Heart left ventricle (tissue), 16 donors: ENCODE measurements around the gene GM2A. TPM values are rescaled to one million over a fixed set of nuclear protein-coding genes. Genes with fewer than 3 reads are reported as not detected.

Experiments used
- ATAC-seq, 4 donors: fragments of 200-7000 bp; cut with Tn5 transposase; one replicate each; pipeline ENCODE4 v1.9.1; 2020 to 2022; ENCODE audit warnings: moderate library complexity in 4 of 4, mild to moderate bottlenecking in 3 of 4, moderate number of reproducible peaks in 1 of 4
- DNase-seq, 5 donors: peaks; one replicate each; pipeline ENCODE4 v3.0.0-alpha.2; 2020
- H3K27ac ChIP-seq, 12 donors: fragments of 200-600 bp; sonication (generic) in 4 of 12; one replicate each; pipeline versions ENCODE4 v1.5.0 to v1.8.0; 2016 to 2022; ENCODE audit warnings: mild to moderate bottlenecking in 2 of 12
- H3K27me3 ChIP-seq, 9 donors: fragments of 200-600 bp; sonication (generic) in 2 of 9; one replicate each; pipeline versions ENCODE4 v1.5.1 to v1.8.0; 2016 to 2022; ENCODE audit warnings: mild to moderate bottlenecking in 3 of 9
- H3K36me3 ChIP-seq, 9 donors: fragments of 200-600 bp; sonication (generic) in 2 of 9; one replicate each; pipeline versions ENCODE4 v1.5.0 to v1.8.0; 2018 to 2022; ENCODE audit warnings: mild to moderate bottlenecking in 2 of 9
- H3K4me1 ChIP-seq, 12 donors: fragments of 200-600 bp; sonication (generic) in 4 of 12; one replicate each; pipeline versions ENCODE4 v1.5.0 to v1.8.0; 2016 to 2022; ENCODE audit warnings: mild to moderate bottlenecking in 3 of 12
- H3K4me3 ChIP-seq, 12 donors: fragments of 200-600 bp; sonication (generic) in 4 of 12; one replicate each; pipeline versions ENCODE4 v1.5.0 to v1.8.0; 2017 to 2022; ENCODE audit warnings: mild to moderate bottlenecking in 9 of 12, moderate library complexity in 4 of 12
- H3K9me3 ChIP-seq, 12 donors: fragments of 200-600 bp; sonication (generic) in 4 of 12; one replicate each; pipeline versions ENCODE4 v1.5.0 to v1.8.0; 2016 to 2022; ENCODE audit warnings: mild to moderate bottlenecking in 1 of 12
- CTCF ChIP-seq, 12 donors: fragments of 200-600 bp; sonication (generic) in 4 of 12; IDR thresholded peaks; one replicate each; pipeline versions ENCODE4 v1.5.0 to v1.8.0; 2018 to 2022; ENCODE audit warnings: antibody characterized with exemption in 12 of 12, mild to moderate bottlenecking in 5 of 12
- POLR2A ChIP-seq, 2 donors: fragments of 450-650 bp; IDR thresholded peaks; one replicate each; pipeline ENCODE4 v1.6.1; 2017; ENCODE audit warnings: antibody characterized with exemption in 2 of 2, mild to moderate bottlenecking in 2 of 2, moderate library complexity in 2 of 2
- WGBS, 4 donors: extraction: QIAGEN DNeasy Blood & Tissue Kit in 2 of 4; methylation state at CpG; one replicate each; pipeline versions ENCODE4 v1.1.5 to v1.1.7; 2013 to 2018; 5-methylcytosine and 5-hydroxymethylcytosine counted together
- intact Hi-C, 10 donors: fragments of 100-400 bp; cut with DNase I; formaldehyde crosslinking; loops; one replicate each; pipeline versions ENCODE4 v1.11.1 to v1.14.2; 2022
- polyA plus RNA-seq, 2 donors: library from polyadenylated mRNA; stranded (reverse); fragments of 200-250 nt; gene quantifications; one replicate each; pipeline ENCODE4 v1.2.3, GENCODE V29; 2013
- total RNA-seq, 9 donors: library from RNA; depleted of rRNA in 2 of 9; stranded (reverse); fragments of >200 nt in 2 of 9; fragmentation: NEBNext Ultra II Directional in 3 of 9; extraction: Animal tissue kit (Norgen Biotek cat#: 25700) in 3 of 9; gene quantifications; one replicate each; pipeline versions ENCODE4 v1.1.0 to v1.2.4, GENCODE V29; 2016 to 2023
- donor health status: ischemic (EF 13 %, LVEDD 7.1; RV severe dilation, severe dysfunction).
- donor health status: healthy with polysubstance abuse.
- donor health status: DM: no; HTN: yes; CAD: no.
- donor health status: DM: no; HTN: no; CAD: no.
- donor health status: ischemic (EF 25% LVEDD 6.9; RV normal size, moderate dysfunction).
- donor health status: ischemic (EF 25% LVEDD 5.7; RV mildly dilated, moderate dysfunction).
- donor health status: healthy.
- donor health status: DM: yes; HTN: yes; CAD: no.
- donor health status: ischemic (EF 35%, LVEDD 5.7; RV mildly dilated, moderate dysfunction).
- donor health status: nonischemic (EF 11% LVEDD 7.7; RV severe dilation, severe dysfunction).
- donor health status: DM: yes; HTN: yes; CAD: no.
- donor health status: PGD.
- donor health status: ischemic (EF 29% LVEDD 5.4; RV normal size, mild dysfunction).
- donor health status: nonischemic (EF 23%, LVEDD 6.1; RV moderate dilation, normal function).

The GM2A gene
- total and polyA plus RNA-seq, 11 donors: 22.8 to 71.4 (median 40.0) TPM

GRCh38 chr5:151259931-151260330, 6.9 kb downstream of the GM2A start:
- no peak for DNase-seq
- TF ChIP-seq POLR2A (IDR thresholded peaks at IDR 0.05): no peak
- TF ChIP-seq CTCF (IDR thresholded peaks at IDR 0.05): no peak
- intact Hi-C loops: no loop called here
- no peak for ATAC-seq
- no peak overlapping the region for H3K27ac ChIP-seq
- no peak overlapping the region for H3K4me3 ChIP-seq
- no peaks in the 10 kb centered on the region for H3K9me3 ChIP-seq
- peaks cover 0 to 51% (median 12%) of the 10 kb centered on the region in 12 donors for H3K4me1 ChIP-seq
- H3K27me3 ChIP-seq: no peaks in the 10 kb centered on the region
- peaks cover 0 to 34% (median 27%) of the 10 kb centered on the region in 9 donors for H3K36me3 ChIP-seq
- 94 to 97% (median 95%) methylated on average over 4 of the region's 4 CpGs for WGBS, 4 donors

GRCh38 chr5:151262532-151262931, 9.5 kb downstream of the GM2A start:
- H3K4me3 ChIP-seq: no peak overlapping the region
- H3K27me3 ChIP-seq: no peaks in the 10 kb centered on the region
- ATAC-seq: no peak
- 90 to 95% (median 93%) methylated on average over 3 of the region's 3 CpGs for WGBS, 4 donors
- no peak for DNase-seq
- peaks cover 0 to 58% (median 47%) of the 10 kb centered on the region in 9 donors for H3K36me3 ChIP-seq
- TF ChIP-seq POLR2A (IDR thresholded peaks at IDR 0.05) (no peak), CTCF (IDR thresholded peaks at IDR 0.05) (no peak)
- H3K9me3 ChIP-seq: no peaks in the 10 kb centered on the region
- intact Hi-C loops: no loop called here
- peaks cover 0 to 25% (median 9%) of the 10 kb centered on the region in 12 donors for H3K4me1 ChIP-seq
- no peak overlapping the region for H3K27ac ChIP-seq

- no peak for TF ChIP-seq POLR2A (IDR thresholded peaks at IDR 0.05)
- Histone ChIP-seq H3K4me1 (peaks cover 0 to 16% (median 4%) of the 10 kb centered on the region in 12 donors), H3K9me3 (no peaks in the 10 kb centered on the region), H3K4me3 (no peak overlapping the region), H3K36me3 (peaks cover 0 to 68% (median 63%) of the 10 kb centered on the region in 9 donors), H3K27ac (no peak overlapping the region), H3K27me3 (no peaks in the 10 kb centered on the region)
- DNase-seq (no peak), ATAC-seq (peak in 3 of 4 donors; percentile 26 to 53 (median 33))
- WGBS, 4 donors: 55 to 78% (median 65%) methylated on average over 1 of the region's 1 CpG
- intact Hi-C loops: no loop called here
Measured at GRCh38 chr5:151264113-151264512, 11.1 kb downstream of the GM2A start.

GRCh38 chr5:151267491-151268260, 14.7 kb downstream of the GM2A start:
- H3K9me3 ChIP-seq: no peaks in the 10 kb centered on the region
- WGBS, 4 donors: 86 to 90% (median 90%) methylated on average over 11 of the region's 11 CpGs
- no peak overlapping the region for H3K4me3 ChIP-seq
- intact Hi-C loops: no loop called here
- ATAC-seq (no peak), DNase-seq (no peak)
- H3K36me3 ChIP-seq: peaks cover 0 to 62% (median 54%) of the 10 kb centered on the region in 9 donors
- H3K4me1 ChIP-seq: peaks cover 0 to 24% (median under 1%) of the 10 kb centered on the region in 12 donors
- no peak overlapping the region for H3K27ac ChIP-seq
- no peaks in the 10 kb centered on the region for H3K27me3 ChIP-seq
- TF ChIP-seq CTCF (IDR thresholded peaks at IDR 0.05) (no peak), POLR2A (IDR thresholded peaks at IDR 0.05) (no peak)
